CD14-positive monocyte (primary cell): ENCODE data around the gene AFG1L. TPM values are rescaled to one million over a fixed set of nuclear protein-coding genes. Genes with fewer than 3 reads are reported as not detected.

Experiments
- DNase-seq, 3 donors: peaks; one replicate each; pipeline ENCODE4 v3.0.0-alpha.2; 2011 to 2022
- H2AFZ ChIP-seq: 2 replicates; pipeline ENCODE4 v1.6.0; 2012; ENCODE audit warnings: mild to moderate bottlenecking, low read depth, low read length, inconsistent platforms; ENCODE audit not compliant: insufficient read depth, poor library complexity, severe bottlenecking
- H3K27ac ChIP-seq, 2 donors: 1 replicate in 1 of 2; 2 replicates in 1 of 2; pipeline ENCODE4 v1.5.1; 2012 to 2013; ENCODE audit warnings: low read length in 2 of 2, control low read depth in 1 of 2, inconsistent platforms in 1 of 2, low read depth in 1 of 2, mild to moderate bottlenecking in 1 of 2
- H3K27me3 ChIP-seq, 2 donors: one replicate each; pipeline versions ENCODE4 v1.6.0 to v1.6.1; 2011 to 2013; ENCODE audit warnings: low read length in 2 of 2; ENCODE audit not compliant: control insufficient read depth in 2 of 2, insufficient read depth in 2 of 2
- H3K36me3 ChIP-seq, 2 donors: replicated peaks in 1 of 2; 1 replicate in 1 of 2; 2 replicates in 1 of 2; pipeline versions ENCODE4 v1.5.1 to v1.6.1; 2012 to 2013; ENCODE audit warnings: low read length in 2 of 2, control low read depth in 1 of 2, inconsistent platforms in 1 of 2, mild to moderate bottlenecking in 1 of 2; ENCODE audit not compliant: insufficient read depth in 2 of 2, control insufficient read depth in 1 of 2
- H3K4me1 ChIP-seq, 2 donors: 1 replicate in 1 of 2; 2 replicates in 1 of 2; pipeline versions ENCODE4 v1.5.1 to v1.6.1; 2012 to 2013; ENCODE audit warnings: low read length in 2 of 2, control low read depth in 1 of 2, inconsistent platforms in 1 of 2, mild to moderate bottlenecking in 1 of 2, moderate library complexity in 1 of 2; ENCODE audit not compliant: insufficient read depth in 2 of 2, control insufficient read depth in 1 of 2
- H3K4me2 ChIP-seq: replicated peaks from 2 replicates; pipeline ENCODE3; 2012; ENCODE audit warnings: low read length, moderate library complexity, mild to moderate bottlenecking; ENCODE audit not compliant: poor library complexity, severe bottlenecking; ENCODE audit errors: extremely low read depth
- H3K4me3 ChIP-seq, 3 experiments: fragments of 200-600 bp in 1 of 3; sonication (generic) in 1 of 3; replicated peaks in 1 of 3; 1 replicate in 2 of 3; 2 replicates in 1 of 3; pipeline ENCODE4 v1.5.1; 2011 to 2013; ENCODE audit warnings: low read length in 3 of 3, mild to moderate bottlenecking in 3 of 3, control low read depth in 2 of 3, low read depth in 2 of 3, inconsistent platforms in 1 of 3, moderate library complexity in 1 of 3
- H3K79me2 ChIP-seq: 2 replicates; pipeline ENCODE4 v1.6.0; 2012; ENCODE audit warnings: mild to moderate bottlenecking, control low read depth, inconsistent platforms, low read length, moderate library complexity; ENCODE audit not compliant: insufficient read depth
- H3K9ac ChIP-seq: 2 replicates; pipeline ENCODE4 v1.6.0; 2017; ENCODE audit warnings: low read length, mild to moderate bottlenecking; ENCODE audit not compliant: insufficient read depth, poor library complexity, severe bottlenecking
- H3K9me3 ChIP-seq, 2 donors: replicated peaks in 1 of 2; 1 replicate in 1 of 2; 2 replicates in 1 of 2; pipeline versions ENCODE4 v1.5.1 to v1.6.1; 2012 to 2013; ENCODE audit warnings: low read length in 2 of 2, control low read depth in 1 of 2; ENCODE audit not compliant: control insufficient read depth in 1 of 2, insufficient read depth in 1 of 2
- H4K20me1 ChIP-seq: 2 replicates; pipeline ENCODE4 v1.6.0; 2012; ENCODE audit warnings: mild to moderate bottlenecking, low read length, control low read depth, moderate library complexity; ENCODE audit not compliant: insufficient read depth
- H3K27ac Mint-ChIP-seq, 7 donors: one replicate each; pipeline ENCODE4 v1.8.0; 2020; ENCODE audit warnings: mild to moderate bottlenecking in 7 of 7, mixed read lengths in 7 of 7, moderate library complexity in 6 of 7, inconsistent platforms in 2 of 7
- H3K27me3 Mint-ChIP-seq, 3 donors: one replicate each; pipeline ENCODE4 v1.8.0; 2021 to 2022; ENCODE audit warnings: low read depth in 3 of 3, mild to moderate bottlenecking in 3 of 3, mixed read lengths in 3 of 3, moderate library complexity in 3 of 3, inconsistent platforms in 1 of 3
- H3K36me3 Mint-ChIP-seq, 2 donors: one replicate each; pipeline ENCODE4 v1.8.0; 2020; ENCODE audit warnings: mixed read lengths in 2 of 2, inconsistent platforms in 1 of 2, mild to moderate bottlenecking in 1 of 2
- H3K4me1 Mint-ChIP-seq: one replicate; pipeline ENCODE4 v1.8.0; 2020; ENCODE audit warnings: mild to moderate bottlenecking, mixed read lengths
- H3K4me3 Mint-ChIP-seq, 2 donors: one replicate each; pipeline ENCODE4 v1.8.0; 2020; ENCODE audit warnings: mild to moderate bottlenecking in 2 of 2, mixed read lengths in 2 of 2, moderate library complexity in 1 of 2
- H3K9me3 Mint-ChIP-seq, 7 donors: one replicate each; pipeline ENCODE4 v1.8.0; 2020 to 2022; ENCODE audit warnings: mixed read lengths in 7 of 7, mild to moderate bottlenecking in 6 of 7, moderate library complexity in 6 of 7, inconsistent platforms in 2 of 7
- CTCF ChIP-seq: fragments of 200-600 bp; IDR thresholded peaks from one replicate; pipeline ENCODE4 v1.8.0; 2022; ENCODE audit warnings: antibody characterized with exemption, mild to moderate bottlenecking
- WGBS: methylation state at CpG from one replicate; pipeline ENCODE4 v1.1.5; 2013; ENCODE audit warnings: missing lambda C conversion rate; ENCODE audit not compliant: insufficient coverage; 5-methylcytosine and 5-hydroxymethylcytosine counted together
- intact Hi-C, 2 donors: fragments of 100-400 bp; cut with micrococcal nuclease; formaldehyde crosslinking; loops; one replicate each; pipeline versions ENCODE4 v1.15.0 to v1.15.1; 2023
- polyA plus RNA-seq, 3 donors: library from polyadenylated mRNA; depleted of rRNA in 1 of 3; unstranded in 2 of 3; stranded (reverse) in 1 of 3; fragments of 300-500 nt in 2 of 3; fragments of >200 nt in 1 of 3; fragmentation: Illumina TruSeq in 2 of 3; gene quantifications; 1 replicate in 2 of 3; 2 replicates in 1 of 3; pipeline ENCODE4 v1.2.3, GENCODE V29; 2012 to 2021

AFG1L gene
- polyA plus RNA-seq, 3 donors, result 0.95 to 2.8 (median 2.7) TPM

- H3K9me3 Mint-ChIP-seq, result no peaks in the 10 kb centered on the region
- Histone ChIP-seq H3K9ac (no peak overlapping the region), H2AFZ (no peak overlapping the region), H3K4me1 (peaks cover 21 to 39% of the 10 kb centered on the region in 2 donors), H3K4me2 (no peak overlapping the region), H3K4me3 (no peak overlapping the region), H3K27me3 (no peaks in the 10 kb centered on the region), H3K27ac (no peak overlapping the region), H4K20me1 (no peaks in the 10 kb centered on the region), H3K9me3 (no peaks in the 10 kb centered on the region), H3K36me3 (no peaks in the 10 kb centered on the region), H3K79me2 (no peaks in the 10 kb centered on the region)
- no peak overlapping the region for H3K4me3 Mint-ChIP-seq
- WGBS, result no CpG with 5 or more reads among the region's 1 CpG
- intact Hi-C loops, result no loop called here
- no peaks in the 10 kb centered on the region for H3K27me3 Mint-ChIP-seq
- no peak overlapping the region for H3K27ac Mint-ChIP-seq
- no peak for TF ChIP-seq CTCF
- DNase-seq, result no peak
- H3K4me1 Mint-ChIP-seq, result peaks cover 36% of the 10 kb centered on the region
- H3K36me3 Mint-ChIP-seq, result peaks cover 8 to 17% of the 10 kb centered on the region in 2 donors
Measured at GRCh38 chr6:108362455-108362854, 67.6 kb downstream of the AFG1L start.

- no peak overlapping the region for H3K4me2 ChIP-seq
- no peaks in the 10 kb centered on the region for H3K79me2 ChIP-seq
- Mint-ChIP-seq H3K27me3 (no peaks in the 10 kb centered on the region), H3K4me1 (peaks cover 36% of the 10 kb centered on the region), H3K36me3 (peaks cover 5 to 15% of the 10 kb centered on the region in 2 donors), H3K4me3 (no peak overlapping the region), H3K27ac (no peak overlapping the region), H3K9me3 (no peaks in the 10 kb centered on the region)
- H3K36me3 ChIP-seq, result no peaks in the 10 kb centered on the region
- WGBS, result no CpG with 5 or more reads among the region's 3 CpGs
- H4K20me1 ChIP-seq, result no peaks in the 10 kb centered on the region
- no peak overlapping the region for H3K9ac ChIP-seq
- no peaks in the 10 kb centered on the region for H3K27me3 ChIP-seq
- H3K9me3 ChIP-seq, result no peaks in the 10 kb centered on the region
- no peak for DNase-seq
- H3K4me1 ChIP-seq, result peaks cover 21 to 39% of the 10 kb centered on the region in 2 donors
- no peak for TF ChIP-seq CTCF
- intact Hi-C loops, result no loop called here
- H3K27ac ChIP-seq, result no peak overlapping the region
- no peak overlapping the region for H3K4me3 ChIP-seq
- H2AFZ ChIP-seq, result no peak overlapping the region
Measured at GRCh38 chr6:108363113-108363512, 68.3 kb downstream of the AFG1L start.
